H9 (cell line): ENCODE results near the gene PTRH1. TPM values are rescaled to one million over a fixed set of nuclear protein-coding genes. Genes with fewer than 3 reads are reported as not detected.

Source experiments
- DNase-seq: peaks from one replicate; pipeline ENCODE4 v3.0.0-alpha.2; 2017
- H2AFZ ChIP-seq: one replicate; pipeline ENCODE4 v1.6.1; 2013; ENCODE audit warnings: mild to moderate bottlenecking, low read length, control low read depth, moderate library complexity
- H2AK5ac ChIP-seq: 2 replicates; pipeline ENCODE4 v1.6.1; 2013; ENCODE audit warnings: low read length, control low read depth, mixed read lengths; ENCODE audit not compliant: insufficient read length
- H2BK120ac ChIP-seq: one replicate; pipeline ENCODE4 v1.6.1; 2013; ENCODE audit warnings: low read depth, mild to moderate bottlenecking, low read length, control low read depth, inconsistent platforms; ENCODE audit not compliant: poor library complexity, severe bottlenecking
- H2BK12ac ChIP-seq: 2 replicates; pipeline ENCODE4 v1.6.1; 2013; ENCODE audit warnings: low read length, control low read depth, mixed read lengths, low read depth; ENCODE audit not compliant: insufficient read length
- H2BK15ac ChIP-seq: 2 replicates; pipeline ENCODE4 v1.6.1; 2013; ENCODE audit warnings: low read depth, low read length, control low read depth
- H2BK20ac ChIP-seq: one replicate; pipeline ENCODE4 v1.6.1; 2013; ENCODE audit warnings: low read depth, mild to moderate bottlenecking, low read length, control low read depth, inconsistent platforms; ENCODE audit not compliant: poor library complexity, severe bottlenecking
- H2BK5ac ChIP-seq: 2 replicates; pipeline ENCODE4 v1.6.1; 2013; ENCODE audit warnings: low read length, control low read depth, mixed read lengths; ENCODE audit not compliant: insufficient read length
- H3K14ac ChIP-seq: 2 replicates; pipeline ENCODE4 v1.6.1; 2013; ENCODE audit warnings: low read length, control low read depth; ENCODE audit not compliant: insufficient read depth
- H3K18ac ChIP-seq: 2 replicates; pipeline ENCODE4 v1.6.1; 2013; ENCODE audit warnings: low read depth, mild to moderate bottlenecking, mixed read lengths, low read length, control low read depth; ENCODE audit not compliant: insufficient read length
- H3K23ac ChIP-seq: 2 replicates; pipeline ENCODE4 v1.6.1; 2013; ENCODE audit warnings: low read length, control low read depth, mixed read lengths, low read depth; ENCODE audit not compliant: insufficient read length
- H3K23me2 ChIP-seq: 2 replicates; pipeline ENCODE4 v1.6.1; 2013; ENCODE audit warnings: low read depth, mild to moderate bottlenecking, mixed read lengths, low read length, control low read depth; ENCODE audit not compliant: insufficient read length, poor library complexity, severe bottlenecking
- H3K27ac ChIP-seq: 2 replicates; pipeline ENCODE4 v1.5.1; 2013; ENCODE audit warnings: low read length, control low read depth, mixed read lengths, low read depth; ENCODE audit not compliant: insufficient read length
- H3K27me3 ChIP-seq: 2 replicates; pipeline ENCODE4 v1.6.1; 2013; ENCODE audit warnings: low read length, control low read depth, inconsistent platforms; ENCODE audit not compliant: insufficient read depth
- H3K4ac ChIP-seq: 2 replicates; pipeline ENCODE4 v1.6.1; 2013; ENCODE audit warnings: low read depth, mild to moderate bottlenecking, control low read depth, inconsistent platforms, low read length, moderate library complexity
- H3K4me1 ChIP-seq: 2 replicates; pipeline ENCODE4 v1.6.1; 2013; ENCODE audit warnings: low read length, control low read depth, inconsistent platforms; ENCODE audit not compliant: insufficient read depth
- H3K4me2 ChIP-seq: 2 replicates; pipeline ENCODE4 v1.6.1; 2013; ENCODE audit warnings: low read length, control low read depth, mixed read lengths; ENCODE audit not compliant: insufficient read length, insufficient read depth
- H3K56ac ChIP-seq: 2 replicates; pipeline ENCODE4 v1.6.1; 2013; ENCODE audit warnings: low read depth, mild to moderate bottlenecking, mixed read lengths, low read length, control low read depth; ENCODE audit not compliant: insufficient read length
- H3K79me1 ChIP-seq: 2 replicates; pipeline ENCODE4 v1.6.1; 2013; ENCODE audit warnings: low read depth, mild to moderate bottlenecking, moderate library complexity, low read length, control low read depth, inconsistent platforms; ENCODE audit not compliant: insufficient read depth, poor library complexity, severe bottlenecking
- H3K79me2 ChIP-seq: 2 replicates; pipeline ENCODE4 v1.6.1; 2013; ENCODE audit warnings: low read length, control low read depth, inconsistent platforms; ENCODE audit not compliant: insufficient read depth
- H3K9ac ChIP-seq: 2 replicates; pipeline ENCODE4 v1.6.1; 2013; ENCODE audit warnings: low read length, control low read depth, mixed read lengths; ENCODE audit not compliant: insufficient read length; ENCODE audit errors: extremely low read depth
- H3K9me3 ChIP-seq: one replicate; pipeline ENCODE4 v1.6.1; 2013; ENCODE audit warnings: low read depth, low read length, inconsistent platforms; ENCODE audit not compliant: control insufficient read depth
- H3T11ph ChIP-seq: one replicate; pipeline ENCODE4 v1.6.1; 2013; ENCODE audit warnings: mild to moderate bottlenecking, low read length, control low read depth, inconsistent platforms
- H4K20me1 ChIP-seq: one replicate; pipeline ENCODE4 v1.6.1; 2013; ENCODE audit not compliant: control insufficient read depth, insufficient read length, insufficient read depth
- H4K5ac ChIP-seq: 2 replicates; pipeline ENCODE4 v1.6.1; 2013; ENCODE audit warnings: low read depth, mild to moderate bottlenecking, mixed read lengths, low read length, control low read depth; ENCODE audit not compliant: insufficient read length
- H4K8ac ChIP-seq: replicated peaks from 2 replicates; pipeline ENCODE4 v1.6.1; 2013; ENCODE audit warnings: low read length, control low read depth, mixed read lengths, low read depth; ENCODE audit not compliant: insufficient read length
- H4K91ac ChIP-seq: 2 replicates; pipeline ENCODE4 v1.6.1; 2013; ENCODE audit warnings: low read depth, mild to moderate bottlenecking, moderate library complexity, mixed read lengths, low read length, control low read depth; ENCODE audit not compliant: insufficient read length
- H3K27ac Mint-ChIP-seq, 3 experiments: 2 replicates in 2 of 3; 3 replicates in 1 of 3; pipeline ENCODE4 v1.8.0; 2020 to 2021; ENCODE audit warnings: mixed read lengths in 3 of 3, mild to moderate bottlenecking in 1 of 3, moderate library complexity in 1 of 3
- H3K27me3 Mint-ChIP-seq: 2 replicates; pipeline ENCODE4 v1.8.0; 2021; ENCODE audit warnings: low read depth, mild to moderate bottlenecking, moderate library complexity, mixed read lengths
- H3K36me3 Mint-ChIP-seq, 3 experiments: 2 replicates in 2 of 3; 3 replicates in 1 of 3; pipeline ENCODE4 v1.8.0; 2020 to 2021; ENCODE audit warnings: low read depth in 3 of 3, mixed read lengths in 3 of 3; ENCODE audit not compliant: insufficient read depth in 1 of 3
- H3K4me1 Mint-ChIP-seq, 2 experiments: 2 replicates each; pipeline ENCODE4 v1.8.0; 2020; ENCODE audit warnings: mixed read lengths in 2 of 2
- H3K4me3 Mint-ChIP-seq, 2 experiments: 2 replicates in 1 of 2; 3 replicates in 1 of 2; pipeline ENCODE4 v1.8.0; 2020 to 2021; ENCODE audit warnings: mild to moderate bottlenecking in 2 of 2, mixed read lengths in 2 of 2, moderate library complexity in 1 of 2
- H3K9me3 Mint-ChIP-seq, 2 experiments: 2 replicates in 1 of 2; 3 replicates in 1 of 2; pipeline ENCODE4 v1.8.0; 2020; ENCODE audit warnings: mild to moderate bottlenecking in 2 of 2, mixed read lengths in 2 of 2, moderate library complexity in 1 of 2
- CTCF ChIP-seq: fragments of 200-600 bp; sonication (generic); conservative IDR thresholded peaks from 3 replicates; pipeline ENCODE4 v1.8.0; 2021; ENCODE audit warnings: antibody characterized with exemption, mild to moderate bottlenecking
- WGBS: extraction: QIAGEN DNeasy Blood & Tissue Kit; methylation state at CpG from one replicate; pipeline ENCODE4 v1.1.7; 2013; ENCODE audit warnings: missing lambda C conversion rate, low lambda C conversion rate, mixed read lengths; ENCODE audit not compliant: insufficient read length; ENCODE audit errors: extremely low coverage; 5-methylcytosine and 5-hydroxymethylcytosine counted together
- total RNA-seq: library from RNA; stranded (reverse); gene quantifications from 2 replicates; pipeline ENCODE4 v1.2.1, GENCODE V29; 2021

PTRH1 gene
- total RNA-seq, 1 experiment from 2014 or later: 10.9 TPM

GRCh38 chr9:127734747-127735529 is 19.5 kb upstream of the PTRH1 start, which contains the start of gene TOR2A:
TOR2A (minus strand) TSS chr9:127735294; CDS start chr9:127735270, 24 bp downstream.
- no peaks in the 10 kb centered on the region for H3K27me3 ChIP-seq
- H3K18ac ChIP-seq: peak within 1 kb of the TSS; percentile 89
- H3K4me1 ChIP-seq: no peaks in the 10 kb centered on the region
- WGBS: no CpG with 5 or more reads among the region's 76 CpGs
- H3T11ph ChIP-seq: peak within 1 kb of the TSS; percentile 0
- no peak within 1 kb of the TSS for H3K23ac ChIP-seq
- H2BK12ac ChIP-seq: no peak within 1 kb of the TSS
- peak within 1 kb of the TSS; percentile 85; the same call in 1 of the 2 replicates for H3K14ac ChIP-seq
- no peaks in the 10 kb centered on the region for H4K20me1 ChIP-seq
- peak within 1 kb of the TSS; percentile 70 to 89 for H3K4me3 Mint-ChIP-seq
- H3K27me3 Mint-ChIP-seq: peaks cover 15% of the 10 kb centered on the region
- H3K79me2 ChIP-seq: no peaks in the 10 kb centered on the region
- peak within 1 kb of the TSS; percentile 15 for H3K4ac ChIP-seq
- peak; percentile 98 for DNase-seq
- H2BK20ac ChIP-seq: peak within 1 kb of the TSS; percentile 92
- H3K23me2 ChIP-seq: no peaks in the 10 kb centered on the region
- H4K91ac ChIP-seq: no peak within 1 kb of the TSS
- no peak within 1 kb of the TSS for H2AFZ ChIP-seq
- no peaks in the 10 kb centered on the region; a peak in 1 of 7 replicates for H3K36me3 Mint-ChIP-seq
- H3K27ac ChIP-seq: no peak within 1 kb of the TSS
- no peak within 1 kb of the TSS for H4K5ac ChIP-seq
- H2BK15ac ChIP-seq: no peak within 1 kb of the TSS
- H2BK120ac ChIP-seq: peak within 1 kb of the TSS; percentile 54
- H3K27ac Mint-ChIP-seq: peak within 1 kb of the TSS in 1 of 3 experiments; percentile 77; a peak in 2 of 7 replicates
- H4K8ac ChIP-seq: no peak within 1 kb of the TSS
- no peak within 1 kb of the TSS for H2BK5ac ChIP-seq
- no peaks in the 10 kb centered on the region for H3K9me3 Mint-ChIP-seq
- TF ChIP-seq CTCF: peak; percentile 93
- H2AK5ac ChIP-seq: no peak within 1 kb of the TSS
- no peak within 1 kb of the TSS for H3K9ac ChIP-seq
- no peaks in the 10 kb centered on the region for H3K9me3 ChIP-seq
- H3K56ac ChIP-seq: no peak within 1 kb of the TSS
- H3K4me1 Mint-ChIP-seq: peaks cover 9 to 10% of the 10 kb centered on the region in 2 experiments
- peak within 1 kb of the TSS; percentile 34 for H3K4me2 ChIP-seq
- no peaks in the 10 kb centered on the region for H3K79me1 ChIP-seq
